DMS79 (cell line): ENCODE measurements around the gene LIMS4.
"Not testable (repeated sequence)": the region's sequence is repeated elsewhere in the genome, so short reads cannot be mapped to it uniquely, and the experiment has no call there.

Experiments
- DNase-seq: peaks from one replicate; lab custom pipeline; 2025; lab: John Stamatoyannopoulos, UW

The LIMS4 gene

GRCh38 chr2:110472171-110473058 is at the start of gene LIMS4:
LIMS4 (minus strand) TSS chr2:110472816; CDS start chr2:110472778, 38 bp downstream.
- not testable (repeated sequence) for DNase-seq

GRCh38 chr2:110499755-110500377 is 27.2 kb upstream of the LIMS4 start:
- not testable (repeated sequence) for DNase-seq

GRCh38 chr2:110496027-110496426 is 23.4 kb upstream of the LIMS4 start:
- not testable (repeated sequence) for DNase-seq

GRCh38 chr2:110494488-110494887 is 21.9 kb upstream of the LIMS4 start:
- DNase-seq, result not testable (repeated sequence)

- DNase-seq, result not testable (repeated sequence)
Observed at GRCh38 chr2:110488991-110489390, 16.4 kb upstream of the LIMS4 start.

GRCh38 chr2:110482697-110483096 is 10.1 kb upstream of the LIMS4 start:
- not testable (repeated sequence) for DNase-seq

- not testable (repeated sequence) for DNase-seq
Observed at GRCh38 chr2:110481200-110481599, 8.6 kb upstream of the LIMS4 start.

- DNase-seq, result not testable (repeated sequence)
Observed at GRCh38 chr2:110480084-110480483, 7.5 kb upstream of the LIMS4 start.

- DNase-seq, result not testable (repeated sequence)
Observed at GRCh38 chr2:110477370-110477769, 4.8 kb upstream of the LIMS4 start.

- not testable (repeated sequence) for DNase-seq
Observed at GRCh38 chr2:110476952-110477351, 4.3 kb upstream of the LIMS4 start.

GRCh38 chr2:110475627-110476359 is 3.2 kb upstream of the LIMS4 start:
- not testable (repeated sequence) for DNase-seq

GRCh38 chr2:110474898-110475297 is 2.3 kb upstream of the LIMS4 start:
- DNase-seq, result not testable (repeated sequence)

- DNase-seq, result not testable (repeated sequence)
Observed at GRCh38 chr2:110473059-110473358, 393 bp upstream of the LIMS4 start.

GRCh38 chr2:110468921-110469320 is 3.7 kb downstream of the LIMS4 start:
- not testable (repeated sequence) for DNase-seq

GRCh38 chr2:110465312-110465711 is 7.3 kb downstream of the LIMS4 start:
- not testable (repeated sequence) for DNase-seq

GRCh38 chr2:110462458-110462857 is 10.2 kb downstream of the LIMS4 start:
- DNase-seq, result not testable (repeated sequence)

GRCh38 chr2:110460318-110460717 is 12.3 kb downstream of the LIMS4 start:
- DNase-seq, result not testable (repeated sequence)

GRCh38 chr2:110457214-110457590 is 15.4 kb downstream of the LIMS4 start:
- DNase-seq, result not testable (repeated sequence)

GRCh38 chr2:110456291-110457213 is 16.1 kb downstream of the LIMS4 start:
- DNase-seq, result not testable (repeated sequence)

- DNase-seq, result not testable (repeated sequence)
Observed at GRCh38 chr2:110455080-110455670, 17.4 kb downstream of the LIMS4 start.

- DNase-seq, result not testable (repeated sequence)
Observed at GRCh38 chr2:110450951-110451350, 21.7 kb downstream of the LIMS4 start.
